Adipocyte (in vitro differentiated cells): Measurements from ENCODE around the gene VARS1.

Experiments
- DNase-seq: peaks from one replicate; pipeline ENCODE4 v3.0.0-alpha.2; 2015; ENCODE audit warnings: low read depth
- H3K27me3 ChIP-seq: replicated peaks from 2 replicates; pipeline ENCODE4 v1.7.0; 2013; ENCODE audit warnings: mild to moderate bottlenecking, low read length, moderate library complexity; ENCODE audit not compliant: control insufficient read depth, insufficient read depth
- H3K36me3 ChIP-seq: 2 replicates; pipeline ENCODE4 v1.7.0; 2013; ENCODE audit warnings: low read length, mild to moderate bottlenecking, moderate library complexity; ENCODE audit not compliant: control insufficient read depth, insufficient read depth, severe bottlenecking
- H3K4me1 ChIP-seq: 2 replicates; pipeline ENCODE4 v1.7.0; 2013; ENCODE audit warnings: mild to moderate bottlenecking, low read length, moderate library complexity; ENCODE audit not compliant: control insufficient read depth, insufficient read depth
- H3K4me3 ChIP-seq: 2 replicates; pipeline ENCODE4 v1.7.0; 2013; ENCODE audit warnings: mild to moderate bottlenecking, low read length, moderate library complexity
- H3K9ac ChIP-seq: 2 replicates; pipeline ENCODE4 v1.7.0; 2013; ENCODE audit warnings: mild to moderate bottlenecking, low read length, moderate library complexity
- H3K9me3 ChIP-seq: 2 replicates; pipeline ENCODE4 v1.7.0; 2013; ENCODE audit warnings: mild to moderate bottlenecking, low read length, moderate library complexity; ENCODE audit not compliant: control insufficient read depth

The VARS1 gene

GRCh38 chr6:31785475-31785874 lies 10.1 kb downstream of the VARS1 start:
- DNase-seq: no peak
- peaks cover 65% of the 10 kb centered on the region for H3K36me3 ChIP-seq
- no peak overlapping the region for H3K4me3 ChIP-seq
- no peaks in the 10 kb centered on the region for H3K9me3 ChIP-seq
- H3K27me3 ChIP-seq: no peaks in the 10 kb centered on the region
- no peak overlapping the region for H3K9ac ChIP-seq
- H3K4me1 ChIP-seq: no peaks in the 10 kb centered on the region

- Histone ChIP-seq H3K9me3 (no peaks in the 10 kb centered on the region), H3K36me3 (peaks cover 72% of the 10 kb centered on the region)
- no peak for DNase-seq
Measured at GRCh38 chr6:31784098-31784925, 11.2 kb downstream of the VARS1 start.

GRCh38 chr6:31782126-31782855 lies 13.3 kb downstream of the VARS1 start:
- no peak for DNase-seq
- Histone ChIP-seq H3K36me3 (peaks cover 79% of the 10 kb centered on the region), H3K4me1 (peaks cover 2% of the 10 kb centered on the region), H3K9me3 (no peaks in the 10 kb centered on the region), H3K4me3 (no peak overlapping the region), H3K9ac (no peak overlapping the region), H3K27me3 (no peaks in the 10 kb centered on the region)

More at GRCh38 chr6:31784098-31784925, 11.2 kb downstream of the VARS1 start:
- Histone ChIP-seq H3K4me1 (no peaks in the 10 kb centered on the region), H3K27me3 (no peaks in the 10 kb centered on the region), H3K9ac (no peak overlapping the region), H3K4me3 (no peak overlapping the region)

GRCh38 chr6:31781244-31782125 lies 14.1 kb downstream of the VARS1 start:
- H3K27me3 ChIP-seq: no peaks in the 10 kb centered on the region
- H3K4me1 ChIP-seq: peaks cover 8% of the 10 kb centered on the region
- no peaks in the 10 kb centered on the region for H3K9me3 ChIP-seq
- no peak overlapping the region for H3K9ac ChIP-seq
- H3K4me3 ChIP-seq: no peak overlapping the region
- no peak for DNase-seq
- peaks cover 79% of the 10 kb centered on the region for H3K36me3 ChIP-seq

DNA sequence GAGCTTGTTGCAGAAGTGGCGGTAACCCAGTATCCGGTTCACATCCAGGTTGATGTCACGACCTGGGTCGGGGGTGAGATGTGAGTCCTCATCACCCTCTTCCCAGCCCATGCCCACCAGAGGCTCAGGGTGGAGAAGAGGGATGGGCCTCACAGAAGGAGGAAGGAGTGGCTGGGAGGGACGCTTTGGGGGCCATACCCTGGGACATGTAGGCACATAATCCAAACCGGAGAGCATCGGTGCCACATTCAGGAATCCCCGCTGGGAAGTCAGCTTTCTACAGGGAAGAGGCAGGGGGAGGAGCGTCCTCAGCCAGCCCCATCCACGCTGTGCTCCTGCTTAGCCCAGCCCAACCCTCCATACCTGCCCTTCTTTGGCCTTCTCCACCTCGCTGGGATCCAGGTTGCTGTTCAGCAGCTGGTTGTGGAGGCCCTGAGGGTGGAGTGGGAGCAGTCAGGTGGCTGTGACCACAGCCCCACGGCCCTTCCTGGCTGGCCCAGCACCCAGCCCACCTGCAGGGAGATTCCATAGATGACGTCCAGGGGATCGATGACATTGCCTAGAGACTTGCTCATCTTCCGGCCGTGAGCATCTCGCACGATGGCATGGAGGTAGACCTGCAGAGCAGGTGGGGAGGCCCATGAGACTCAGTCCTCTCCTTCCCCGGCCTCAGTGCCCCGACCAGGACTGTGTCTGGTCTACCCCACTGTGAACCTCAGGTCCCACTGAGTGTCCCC lies 14.9 kb downstream of the VARS1 start:
- no peak for DNase-seq
- no peak overlapping the region for H3K9ac ChIP-seq
- H3K4me1 ChIP-seq: peaks cover 8% of the 10 kb centered on the region
- H3K4me3 ChIP-seq: no peak overlapping the region
- peaks cover 78% of the 10 kb centered on the region for H3K36me3 ChIP-seq
- H3K27me3 ChIP-seq: no peaks in the 10 kb centered on the region
- H3K9me3 ChIP-seq: no peaks in the 10 kb centered on the region

GRCh38 chr6:31779908-31780307 lies 15.6 kb downstream of the VARS1 start:
- no peak overlapping the region for H3K9ac ChIP-seq
- H3K4me3 ChIP-seq: no peak overlapping the region
- no peaks in the 10 kb centered on the region for H3K9me3 ChIP-seq
- peaks cover 71% of the 10 kb centered on the region for H3K36me3 ChIP-seq
- DNase-seq: no peak
- peaks cover 8% of the 10 kb centered on the region for H3K4me1 ChIP-seq
- no peaks in the 10 kb centered on the region for H3K27me3 ChIP-seq

- H3K36me3 ChIP-seq: peaks cover 64% of the 10 kb centered on the region
Measured at GRCh38 chr6:31778999-31779885, 16.3 kb downstream of the VARS1 start.

GRCh38 chr6:31778193-31778592 lies 17.4 kb downstream of the VARS1 start:
- peaks cover 8% of the 10 kb centered on the region for H3K4me1 ChIP-seq
- H3K27me3 ChIP-seq: no peaks in the 10 kb centered on the region
- H3K4me3 ChIP-seq: no peak overlapping the region
- H3K9ac ChIP-seq: no peak overlapping the region
- H3K36me3 ChIP-seq: peaks cover 54% of the 10 kb centered on the region
- H3K9me3 ChIP-seq: no peaks in the 10 kb centered on the region
- no peak for DNase-seq

More at GRCh38 chr6:31778999-31779885, 16.3 kb downstream of the VARS1 start:
- Histone ChIP-seq H3K4me1 (peaks cover 8% of the 10 kb centered on the region), H3K9me3 (no peaks in the 10 kb centered on the region), H3K9ac (no peak overlapping the region), H3K4me3 (no peak overlapping the region), H3K27me3 (no peaks in the 10 kb centered on the region)
- no peak for DNase-seq

GRCh38 chr6:31777667-31778050 lies 17.9 kb downstream of the VARS1 start:
- H3K9me3 ChIP-seq: no peaks in the 10 kb centered on the region
- peaks cover 49% of the 10 kb centered on the region for H3K36me3 ChIP-seq
- no peak for DNase-seq

More at GRCh38 chr6:31777667-31778050, 17.9 kb downstream of the VARS1 start:
- Histone ChIP-seq H3K4me3 (no peak overlapping the region), H3K9ac (no peak overlapping the region), H3K27me3 (no peaks in the 10 kb centered on the region), H3K4me1 (peaks cover 8% of the 10 kb centered on the region)
